GM12872 (cell line): ENCODE measurements around the gene KRTAP5-4.

Source experiments
- TF ChIP-seq, protein P1 (sequence below): IDR thresholded peaks from 3 replicates; pipeline ENCODE4 v1.5.1; 2011; ENCODE audit warnings: low read depth, mild to moderate bottlenecking, low read length, moderate library complexity; ENCODE audit not compliant: insufficient read depth

The KRTAP5-4 gene

DNA sequence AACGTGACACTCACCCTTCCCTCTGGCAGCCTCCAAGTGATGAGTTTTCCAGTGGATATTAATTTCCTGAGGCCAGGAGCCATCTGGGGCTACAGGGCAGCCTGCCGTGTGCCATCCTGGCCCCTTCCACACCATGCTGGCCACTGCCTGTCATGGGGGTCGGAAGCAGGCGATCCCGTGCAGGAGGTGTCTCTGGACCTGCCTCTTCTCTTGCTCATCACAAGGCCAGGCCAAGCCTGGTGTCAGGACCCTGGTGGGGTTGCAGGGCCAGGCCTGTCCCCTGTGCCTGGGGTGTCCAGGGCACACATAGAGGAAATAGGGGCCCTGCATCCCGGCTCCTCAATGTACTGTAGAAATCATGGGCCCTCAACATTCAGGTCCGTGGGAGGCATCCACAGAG lies 17.2 kb downstream of the KRTAP5-4 start:
- TF ChIP-seq, protein P1, sequence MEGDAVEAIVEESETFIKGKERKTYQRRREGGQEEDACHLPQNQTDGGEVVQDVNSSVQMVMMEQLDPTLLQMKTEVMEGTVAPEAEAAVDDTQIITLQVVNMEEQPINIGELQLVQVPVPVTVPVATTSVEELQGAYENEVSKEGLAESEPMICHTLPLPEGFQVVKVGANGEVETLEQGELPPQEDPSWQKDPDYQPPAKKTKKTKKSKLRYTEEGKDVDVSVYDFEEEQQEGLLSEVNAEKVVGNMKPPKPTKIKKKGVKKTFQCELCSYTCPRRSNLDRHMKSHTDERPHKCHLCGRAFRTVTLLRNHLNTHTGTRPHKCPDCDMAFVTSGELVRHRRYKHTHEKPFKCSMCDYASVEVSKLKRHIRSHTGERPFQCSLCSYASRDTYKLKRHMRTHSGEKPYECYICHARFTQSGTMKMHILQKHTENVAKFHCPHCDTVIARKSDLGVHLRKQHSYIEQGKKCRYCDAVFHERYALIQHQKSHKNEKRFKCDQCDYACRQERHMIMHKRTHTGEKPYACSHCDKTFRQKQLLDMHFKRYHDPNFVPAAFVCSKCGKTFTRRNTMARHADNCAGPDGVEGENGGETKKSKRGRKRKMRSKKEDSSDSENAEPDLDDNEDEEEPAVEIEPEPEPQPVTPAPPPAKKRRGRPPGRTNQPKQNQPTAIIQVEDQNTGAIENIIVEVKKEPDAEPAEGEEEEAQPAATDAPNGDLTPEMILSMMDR: no peak

DNA sequence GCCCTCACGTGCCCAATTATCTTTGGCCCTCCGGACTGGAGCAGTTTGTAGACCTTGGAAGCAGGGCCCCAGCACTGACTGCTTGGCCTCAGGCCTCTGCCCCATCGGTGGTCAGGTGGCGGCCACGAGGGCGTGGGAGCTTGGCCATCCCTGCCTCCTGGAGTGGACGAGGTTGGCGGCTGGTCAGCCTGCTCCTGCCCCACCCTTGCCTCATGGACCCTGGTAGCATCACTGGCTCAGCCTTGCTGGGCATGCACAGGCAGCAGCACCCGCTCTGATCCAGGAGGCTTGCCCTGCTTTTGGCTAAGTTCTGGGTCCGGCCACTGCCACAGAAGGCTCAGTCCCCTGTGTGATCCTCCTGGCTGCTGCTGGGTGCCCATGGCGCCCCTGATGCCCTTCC lies 17.8 kb downstream of the KRTAP5-4 start:
- TF ChIP-seq, protein P1: no peak

DNA sequence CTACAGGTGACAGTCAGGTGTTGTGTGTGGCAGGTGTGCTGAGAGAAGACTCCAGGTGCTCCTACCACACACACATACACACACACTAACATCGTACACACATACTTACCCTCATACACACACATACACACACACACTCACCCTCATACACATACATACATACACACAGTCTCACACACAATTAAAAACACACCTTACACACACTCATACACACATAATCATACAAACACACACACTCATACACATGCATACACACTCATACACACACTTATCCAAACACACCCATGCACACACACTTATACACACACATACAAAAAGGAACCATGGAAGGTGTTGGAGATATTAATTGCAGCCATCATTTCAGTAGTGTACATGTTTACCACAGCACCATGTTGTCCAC lies 18.3 kb downstream of the KRTAP5-4 start:
- TF ChIP-seq, protein P1: no peak

- TF ChIP-seq, protein P1: no peak
Observed at GRCh38 chr11:1600626-1601025, 21.3 kb downstream of the KRTAP5-4 start.

- TF ChIP-seq, protein P1: no peak
Observed at GRCh38 chr11:1598816-1599215, 23.1 kb downstream of the KRTAP5-4 start.

DNA sequence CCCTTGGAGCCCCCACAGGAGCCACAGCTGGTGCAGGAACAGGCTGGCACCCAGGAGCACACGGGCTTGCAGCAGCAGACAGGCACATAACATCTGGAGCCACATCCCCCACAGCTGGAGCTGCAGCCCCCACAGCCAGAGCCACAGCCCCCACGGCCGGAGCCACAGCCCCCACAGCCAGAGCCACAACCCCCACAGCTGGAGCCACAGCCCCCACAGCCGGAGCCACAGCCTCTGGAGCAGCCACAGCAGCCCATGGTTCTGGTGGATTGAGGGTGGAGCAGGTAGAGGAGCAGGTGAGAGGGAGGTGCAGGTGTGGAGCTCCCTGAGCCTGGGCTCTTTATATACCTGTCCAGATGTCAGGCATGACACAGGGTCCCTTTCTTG lies 24.0 kb downstream of the KRTAP5-4 start, which contains the start of gene KRTAP5-2:
TSS of gene KRTAP5-2 (minus strand) at position 301 of the 387 bp plus-strand sequence. CDS start at position 257, 44 bp downstream.
- TF ChIP-seq, protein P1: no peak

DNA sequence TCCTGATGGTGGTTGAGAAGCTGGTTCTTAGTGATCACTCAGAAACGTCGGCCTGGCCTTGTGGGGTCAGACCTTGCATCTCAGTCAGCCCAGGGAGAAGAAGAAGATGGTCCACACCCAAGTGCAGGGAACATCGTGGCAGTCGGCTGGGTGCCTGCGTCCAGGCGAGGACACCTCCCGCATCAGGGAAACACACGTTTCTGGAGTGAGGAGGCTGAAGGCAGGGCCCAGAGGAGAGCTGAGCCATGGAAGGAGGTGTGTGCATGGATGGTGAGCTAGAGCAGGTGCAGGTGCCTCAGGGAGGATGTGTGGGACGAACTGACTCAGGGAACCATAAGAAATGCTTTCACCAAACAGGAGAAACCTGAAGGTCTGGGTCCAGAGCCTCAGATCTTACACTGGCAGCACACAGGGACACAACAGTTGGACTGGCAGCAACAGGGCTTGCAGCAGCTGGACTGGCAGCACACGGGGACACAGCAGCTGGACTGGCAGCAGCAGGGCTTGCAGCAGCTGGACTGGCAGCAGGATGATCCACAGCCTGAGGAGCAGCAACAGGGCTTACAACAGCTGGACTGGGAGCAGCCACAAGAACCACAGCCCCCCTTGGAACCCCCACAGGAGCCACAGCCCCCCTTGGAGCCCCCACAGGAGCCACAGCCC lies 24.5 kb downstream of the KRTAP5-4 start:
- TF ChIP-seq, protein P1: no peak

DNA sequence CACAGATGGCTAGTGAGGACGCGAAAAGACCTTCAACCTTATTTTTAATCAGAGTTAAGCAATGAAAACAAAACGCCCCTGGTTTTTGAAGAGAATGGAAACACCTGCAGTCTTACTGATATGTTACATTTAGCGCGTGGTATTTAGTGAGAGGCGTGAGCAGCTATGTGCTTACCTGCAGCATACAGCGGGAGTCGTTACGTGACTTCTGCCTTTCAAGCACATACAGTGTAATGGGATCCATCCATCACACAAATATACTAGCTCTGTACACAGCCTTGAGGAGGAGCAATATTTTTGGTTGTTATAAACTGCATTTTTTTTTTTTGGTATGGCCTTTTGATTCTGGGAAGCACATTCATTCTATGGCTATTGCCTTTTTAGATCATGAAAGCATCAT lies 29.3 kb downstream of the KRTAP5-4 start:
- TF ChIP-seq, protein P1: no peak
